Esophagus muscularis mucosa (tissue), 4 donors: ENCODE measurements around the gene ANKLE2. TPM values are rescaled to one million over a fixed set of nuclear protein-coding genes. Genes with fewer than 3 reads are reported as not detected.

Experiments
- DNase-seq: peaks from one replicate; pipeline ENCODE4 v3.0.0-alpha.2; 2017; ENCODE audit errors: extremely low spot score
- H3K27ac ChIP-seq, 4 donors: fragments of 200-600 bp; sonication (generic); replicated peaks in 1 of 4; 1 replicate in 3 of 4; 2 replicates in 1 of 4; pipeline ENCODE4 v1.5.1; 2016 to 2019; ENCODE audit warnings: mild to moderate bottlenecking in 1 of 4
- H3K27me3 ChIP-seq, 4 donors: fragments of 200-600 bp; sonication (generic); one replicate each; pipeline versions ENCODE4 v1.5.1 to v1.6.0; 2016 to 2019
- H3K36me3 ChIP-seq, 4 donors: fragments of 200-600 bp; sonication (generic); one replicate each; pipeline ENCODE4 v1.5.1; 2016 to 2019
- H3K4me1 ChIP-seq, 4 donors: fragments of 200-600 bp; sonication (generic); one replicate each; pipeline ENCODE4 v1.5.1; 2016 to 2019
- H3K4me3 ChIP-seq, 4 donors: fragments of 200-600 bp; sonication (generic); 1 replicate in 2 of 4; 2 replicates in 2 of 4; pipeline ENCODE4 v1.5.1; 2016 to 2019; ENCODE audit warnings: mild to moderate bottlenecking in 4 of 4, moderate library complexity in 1 of 4
- H3K9me3 ChIP-seq, 4 donors: fragments of 200-600 bp; sonication (generic); 1 replicate in 3 of 4; 2 replicates in 1 of 4; pipeline ENCODE4 v1.5.1; 2016 to 2019
- CTCF ChIP-seq, 3 experiments: fragments of 200-600 bp in 2 of 3; fragments of 450-650 bp in 1 of 3; sonication (generic) in 2 of 3; IDR thresholded peaks; one replicate each; pipeline ENCODE4 v1.5.1; 2017 to 2019; ENCODE audit warnings: antibody characterized with exemption in 3 of 3, mild to moderate bottlenecking in 2 of 3, moderate library complexity in 1 of 3
- EP300 ChIP-seq: sonication (generic); formaldehyde crosslinking; IDR thresholded peaks from one replicate; pipeline ENCODE4 v1.6.1; 2017; ENCODE audit warnings: antibody characterized with exemption
- POLR2A ChIP-seq: fragments of 450-650 bp; IDR thresholded peaks from one replicate; pipeline ENCODE4 v1.6.1; 2017; ENCODE audit warnings: antibody characterized with exemption, moderate library complexity, mild to moderate bottlenecking, low read depth
- POLR2AphosphoS5 ChIP-seq, 2 donors: sonication (generic); formaldehyde crosslinking; IDR thresholded peaks; one replicate each; pipeline ENCODE4 v1.6.1; 2017; ENCODE audit warnings: antibody characterized with exemption in 2 of 2
- WGBS: methylation state at CpG from one replicate; pipeline ENCODE4 v1.1.5; 2018; 5-methylcytosine and 5-hydroxymethylcytosine counted together
- intact Hi-C: fragments of 100-400 bp; cut with DNase I; formaldehyde crosslinking; loops from one replicate; pipeline ENCODE4 v1.15.1; 2023
- total RNA-seq, 4 donors: library from RNA; depleted of rRNA; stranded (reverse); fragments of >200 nt; gene quantifications; one replicate each; pipeline versions ENCODE4 v1.1.0 to v1.2.1, GENCODE V29; 2016

Gene ANKLE2
- total RNA-seq, 4 donors from 2014 or later, result 40.2 to 47.2 (median 45.4) TPM

GRCh38 chr12:132690112-132690511, 71.5 kb downstream of the ANKLE2 start:
- WGBS, result 97% methylated on average over 9 of the region's 9 CpGs
- no peak for DNase-seq
- Histone ChIP-seq H3K4me1 (peaks cover 9 to 26% (median 23%) of the 10 kb centered on the region in 4 donors), H3K27me3 (no peaks in the 10 kb centered on the region), H3K36me3 (peaks cover 0 to 14% (median 2%) of the 10 kb centered on the region in 4 donors), H3K9me3 (no peaks in the 10 kb centered on the region), H3K4me3 (no peak overlapping the region), H3K27ac (no peak overlapping the region)
- TF ChIP-seq POLR2AphosphoS5 (IDR thresholded peaks at IDR 0.05) (no peak), POLR2A (no peak), CTCF (IDR thresholded peaks at IDR 0.05) (no peak), EP300 (no peak)
- intact Hi-C loops, result no loop called here

GRCh38 chr12:132689227-132689626, 72.4 kb downstream of the ANKLE2 start:
- Histone ChIP-seq H3K9me3 (no peaks in the 10 kb centered on the region), H3K4me1 (peaks cover 9 to 27% (median 24%) of the 10 kb centered on the region in 4 donors), H3K36me3 (peaks cover 0 to 14% (median 2%) of the 10 kb centered on the region in 4 donors), H3K27me3 (no peaks in the 10 kb centered on the region), H3K27ac (no peak overlapping the region), H3K4me3 (peak overlapping the region in 1 of 4 donors; percentile 22)
- intact Hi-C loops, result no loop called here
- 75% methylated on average over 18 of the region's 18 CpGs for WGBS
- no peak for DNase-seq
- TF ChIP-seq CTCF (IDR thresholded peaks at IDR 0.05) (no peak), POLR2AphosphoS5 (IDR thresholded peaks at IDR 0.05) (no peak), POLR2A (no peak), EP300 (no peak)

DNA sequence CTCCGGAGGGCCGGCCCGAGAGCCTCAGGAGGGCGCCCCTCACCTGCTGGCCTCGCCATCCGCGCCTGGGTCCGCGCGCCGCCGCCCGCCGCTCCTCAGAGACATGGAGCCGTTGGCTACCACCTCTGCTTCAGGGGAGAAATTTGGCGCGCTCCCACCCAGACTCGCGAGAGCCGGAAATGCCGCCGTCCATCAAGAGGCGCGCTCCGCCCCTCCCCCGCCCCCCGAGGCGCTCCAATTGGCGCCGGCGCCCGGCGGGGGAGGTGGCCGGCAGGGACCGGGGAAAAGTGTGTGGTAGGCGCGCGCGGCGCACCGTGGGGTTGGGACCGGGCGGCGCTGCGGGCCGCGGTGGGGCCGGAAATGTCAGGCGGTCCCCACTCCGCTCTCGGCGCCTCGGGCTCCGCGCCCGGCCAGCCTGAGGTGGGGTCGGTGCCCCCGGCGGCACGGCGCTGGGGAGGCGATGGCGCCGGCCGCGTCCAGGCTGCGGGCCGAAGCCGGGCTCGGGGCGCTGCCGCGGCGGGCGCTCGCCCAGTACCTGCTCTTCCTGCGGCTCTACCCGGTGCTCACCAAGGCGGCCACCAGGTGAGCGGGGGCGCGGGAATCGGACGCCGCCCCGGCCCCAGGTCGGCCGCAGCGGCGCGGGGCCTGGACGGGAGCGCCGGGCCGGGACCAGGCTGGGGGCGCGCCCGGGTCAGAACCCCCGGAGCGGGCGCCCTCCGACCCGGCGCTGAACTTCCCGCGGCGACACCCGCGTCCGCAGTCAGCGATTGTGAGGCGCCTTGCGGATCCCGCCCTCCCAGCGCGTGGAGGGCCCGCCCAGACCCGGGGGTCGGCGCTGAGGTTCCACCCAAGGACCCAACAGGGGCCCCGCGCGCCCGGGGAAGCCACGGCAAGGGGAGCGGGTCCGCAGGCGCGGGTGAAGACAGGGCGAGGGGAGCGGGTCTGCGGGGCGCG, 74.1 kb downstream of the ANKLE2 start, which contains the start of the genes POLE and PXMP2:
Gene POLE, minus strand, starts transcription at position 132 of the 954 bp plus-strand sequence. Its CDS starts 27 bp downstream, at position 105.
Gene PXMP2, plus strand, starts transcription at position 377 of the 954 bp plus-strand sequence. Its CDS starts 84 bp downstream, at position 461.
- H3K27me3 ChIP-seq, result no peaks in the 10 kb centered on the region
- intact Hi-C loops, result no loop called here
- no peaks in the 10 kb centered on the region for H3K9me3 ChIP-seq
- H3K36me3 ChIP-seq, result peaks cover 0 to 14% (median 2%) of the 10 kb centered on the region in 4 donors
- H3K27ac ChIP-seq, result peak within 1 kb of the TSS; percentile 76 to 91 (median 80)
- 1% methylated on average over 12 of the region's 134 CpGs for WGBS
- H3K4me1 ChIP-seq, result peaks cover 9 to 27% (median 24%) of the 10 kb centered on the region in 4 donors
- peak within 1 kb of the TSS; percentile 79 to 98 (median 92) for H3K4me3 ChIP-seq
- DNase-seq, result peak; percentile 98
- peak; percentile 65 to 76 for TF ChIP-seq POLR2AphosphoS5 (IDR thresholded peaks at IDR 0.05)
- no peak for TF ChIP-seq EP300
- TF ChIP-seq POLR2A, result no peak
- peak in 1 of 3 experiments; percentile 28 for TF ChIP-seq CTCF (IDR thresholded peaks at IDR 0.05)

- peak overlapping the region; percentile 76 to 91 (median 80) for H3K27ac ChIP-seq
- no peaks in the 10 kb centered on the region for H3K27me3 ChIP-seq
- H3K4me3 ChIP-seq, result peak overlapping the region; percentile 79 to 98 (median 92)
- peaks cover 0 to 14% (median 2%) of the 10 kb centered on the region in 4 donors for H3K36me3 ChIP-seq
- WGBS, result no CpG with 5 or more reads among the region's 55 CpGs
- DNase-seq, result no peak
- TF ChIP-seq CTCF (IDR thresholded peaks at IDR 0.05), result no peak
- TF ChIP-seq EP300, result no peak
- TF ChIP-seq POLR2A, result no peak
- TF ChIP-seq POLR2AphosphoS5 (IDR thresholded peaks at IDR 0.05), result no peak
- intact Hi-C loops, result no loop called here
- H3K9me3 ChIP-seq, result no peaks in the 10 kb centered on the region
- peaks cover 9 to 27% (median 24%) of the 10 kb centered on the region in 4 donors for H3K4me1 ChIP-seq
These were observed 74.8 kb downstream of the ANKLE2 start for GRCh38 chr12:132686825-132687210.
